ENCODE results near the gene D2HGDH.
"Not testable (repeated sequence)": the region's sequence is repeated elsewhere in the genome, so short reads cannot be mapped to it uniquely, and the experiment has no call there.

Gene D2HGDH

GRCh38 chr2:241799522-241800197 is 65.2 kb downstream of the D2HGDH start:
- WGBS (ENCODE audit: extremely low coverage, insufficient coverage, low lambda C conversion rate) = no CpG with 5 or more reads among the region's 10 CpGs
- H3K4me1 ChIP-seq (ENCODE audit: control insufficient read depth, low read depth, low read length) = no peaks in the 10 kb centered on the region
- DNase-seq = no peak

GRCh38 chr2:241800198-241800903 is 65.9 kb downstream of the D2HGDH start:
- H2BK5ac ChIP-seq (ENCODE audit: low read length); H3K27ac ChIP-seq (ENCODE audit: low read depth, low read length); H3K23ac ChIP-seq (ENCODE audit: low read length); H2BK120ac ChIP-seq (ENCODE audit: low read depth, low read length); H4K5ac ChIP-seq (ENCODE audit: low read length); H3K9ac ChIP-seq (ENCODE audit: low read length); H3K36me3 ChIP-seq (ENCODE audit: control insufficient read depth, insufficient read depth, low read length); H3K79me2 ChIP-seq (ENCODE audit: control insufficient read depth, insufficient read depth, low read length); H2AK5ac ChIP-seq (ENCODE audit: low read length); H3K4me3 ChIP-seq (ENCODE audit: low read length); H4K8ac ChIP-seq (ENCODE audit: low read depth, low read length); H3K27me3 ChIP-seq (ENCODE audit: insufficient read depth, low read length, poor library complexity); H3K56ac ChIP-seq (ENCODE audit: low read length); H2BK15ac ChIP-seq (replicated peaks; ENCODE audit: low read depth); H3K4me1 ChIP-seq (ENCODE audit: control insufficient read depth, low read depth, low read length); DNase-seq; H3K4ac ChIP-seq (ENCODE audit: low read depth, low read length); H3K4me2 ChIP-seq (ENCODE audit: low read length); H3K79me1 ChIP-seq (ENCODE audit: low read length); H3K18ac ChIP-seq (ENCODE audit: low read length): not testable (repeated sequence)
- no CpG with 5 or more reads among the region's 35 CpGs for WGBS (ENCODE audit: extremely low coverage, insufficient coverage, low lambda C conversion rate)

More at GRCh38 chr2:241799522-241800197, 65.2 kb downstream of the D2HGDH start:
- Histone ChIP-seq H3K4ac (ENCODE audit: low read depth, low read length) (no peak overlapping the region), H3K4me2 (ENCODE audit: low read length) (no peak overlapping the region), H2BK15ac (replicated peaks; ENCODE audit: low read depth) (no peak overlapping the region), H3K9ac (ENCODE audit: low read length) (no peak overlapping the region), H3K4me3 (ENCODE audit: low read length) (no peak overlapping the region), H4K5ac (ENCODE audit: low read length) (no peak overlapping the region), H3K18ac (ENCODE audit: low read length) (no peak overlapping the region), H3K79me2 (ENCODE audit: control insufficient read depth, insufficient read depth, low read length) (no peaks in the 10 kb centered on the region), H3K23ac (ENCODE audit: low read length) (no peak overlapping the region), H2BK120ac (ENCODE audit: low read depth, low read length) (no peak overlapping the region), H2BK5ac (ENCODE audit: low read length) (no peak overlapping the region), H3K79me1 (ENCODE audit: low read length) (no peaks in the 10 kb centered on the region), H3K36me3 (ENCODE audit: control insufficient read depth, insufficient read depth, low read length) (no peaks in the 10 kb centered on the region), H3K27ac (ENCODE audit: low read depth, low read length) (no peak overlapping the region), H4K8ac (ENCODE audit: low read depth, low read length) (no peak overlapping the region), H3K56ac (ENCODE audit: low read length) (no peak overlapping the region), H3K27me3 (ENCODE audit: insufficient read depth, low read length, poor library complexity) (no peaks in the 10 kb centered on the region), H2AK5ac (ENCODE audit: low read length) (no peak overlapping the region)

GRCh38 chr2:241801611-241802420 is 67.4 kb downstream of the D2HGDH start:
- DNase-seq = peak; percentile 40
- Histone ChIP-seq H2BK15ac (replicated peaks; ENCODE audit: low read depth) (no peak overlapping the region), H2AK5ac (ENCODE audit: low read length) (peak overlapping the region; percentile 2), H3K56ac (ENCODE audit: low read length) (peak overlapping the region; percentile 67), H3K79me1 (ENCODE audit: low read length) (no peaks in the 10 kb centered on the region), H4K8ac (ENCODE audit: low read depth, low read length) (no peak overlapping the region), H3K4me3 (ENCODE audit: low read length) (no peak overlapping the region), H2BK120ac (ENCODE audit: low read depth, low read length) (no peak overlapping the region), H3K27ac (ENCODE audit: low read depth, low read length) (no peak overlapping the region), H4K5ac (ENCODE audit: low read length) (no peak overlapping the region), H3K27me3 (ENCODE audit: insufficient read depth, low read length, poor library complexity) (no peaks in the 10 kb centered on the region), H3K4me2 (ENCODE audit: low read length) (no peak overlapping the region), H3K9ac (ENCODE audit: low read length) (no peak overlapping the region), H2BK5ac (ENCODE audit: low read length) (no peak overlapping the region), H3K36me3 (ENCODE audit: control insufficient read depth, insufficient read depth, low read length) (no peaks in the 10 kb centered on the region), H3K4ac (ENCODE audit: low read depth, low read length) (no peak overlapping the region), H3K79me2 (ENCODE audit: control insufficient read depth, insufficient read depth, low read length) (no peaks in the 10 kb centered on the region), H3K23ac (ENCODE audit: low read length) (no peak overlapping the region), H3K4me1 (ENCODE audit: control insufficient read depth, low read depth, low read length) (peaks cover 3% of the 10 kb centered on the region), H3K18ac (ENCODE audit: low read length) (peak overlapping the region; percentile 15)
- no CpG with 5 or more reads among the region's 44 CpGs for WGBS (ENCODE audit: extremely low coverage, insufficient coverage, low lambda C conversion rate)

GRCh38 chr2:241802421-241803318 is 68.2 kb downstream of the D2HGDH start:
- no peak for DNase-seq
- Histone ChIP-seq H3K4me1 (ENCODE audit: control insufficient read depth, low read depth, low read length) (peaks cover 3% of the 10 kb centered on the region), H2BK15ac (replicated peaks; ENCODE audit: low read depth) (no peak overlapping the region), H2BK5ac (ENCODE audit: low read length) (no peak overlapping the region), H3K27ac (ENCODE audit: low read depth, low read length) (no peak overlapping the region), H2AK5ac (ENCODE audit: low read length) (no peak overlapping the region), H3K18ac (ENCODE audit: low read length) (peak overlapping the region; percentile 15), H3K79me1 (ENCODE audit: low read length) (no peaks in the 10 kb centered on the region), H3K4me2 (ENCODE audit: low read length) (no peak overlapping the region), H3K23ac (ENCODE audit: low read length) (no peak overlapping the region), H3K56ac (ENCODE audit: low read length) (peak overlapping the region; percentile 67), H3K36me3 (ENCODE audit: control insufficient read depth, insufficient read depth, low read length) (no peaks in the 10 kb centered on the region), H4K5ac (ENCODE audit: low read length) (no peak overlapping the region), H3K4me3 (ENCODE audit: low read length) (no peak overlapping the region), H3K4ac (ENCODE audit: low read depth, low read length) (no peak overlapping the region), H3K27me3 (ENCODE audit: insufficient read depth, low read length, poor library complexity) (no peaks in the 10 kb centered on the region), H3K9ac (ENCODE audit: low read length) (no peak overlapping the region), H2BK120ac (ENCODE audit: low read depth, low read length) (no peak overlapping the region), H4K8ac (ENCODE audit: low read depth, low read length) (no peak overlapping the region), H3K79me2 (ENCODE audit: control insufficient read depth, insufficient read depth, low read length) (no peaks in the 10 kb centered on the region)
- no CpG with 5 or more reads among the region's 32 CpGs for WGBS (ENCODE audit: extremely low coverage, insufficient coverage, low lambda C conversion rate)
